GM12892 (cell line): Measurements from ENCODE around the gene SDR9C7.

Experiments used
- POLR2A ChIP-seq: IDR thresholded peaks from 2 replicates; pipeline ENCODE4 v1.6.1; 2011; ENCODE audit warnings: low read depth, low read length, control low read depth
- POLR2AphosphoS5 ChIP-seq: IDR thresholded peaks from 2 replicates; pipeline ENCODE4 v1.6.1; 2011; ENCODE audit warnings: low read depth, low read length, control low read depth

GRCh38 chr12:56908136-56908535 lies 26.1 kb downstream of the SDR9C7 start:
- TF ChIP-seq POLR2A (no peak), POLR2AphosphoS5 (no peak)
